Mesendoderm (in vitro differentiated cells): ENCODE data around the gene CAPN12.

ENCODE experiments used
- DNase-seq: peaks from one replicate; pipeline ENCODE4 v3.0.0; 2013
- H2AK5ac ChIP-seq: 2 replicates; pipeline ENCODE4 v1.6.1; 2013; ENCODE audit warnings: low read length, inconsistent platforms
- H2BK120ac ChIP-seq: 2 replicates; pipeline ENCODE4 v1.6.1; 2013; ENCODE audit warnings: low read depth, mild to moderate bottlenecking, low read length, moderate library complexity, mixed read lengths
- H2BK15ac ChIP-seq: replicated peaks from 2 replicates; pipeline ENCODE4 v1.6.1; 2013; ENCODE audit warnings: low read depth, mild to moderate bottlenecking, moderate library complexity
- H2BK5ac ChIP-seq: 2 replicates; pipeline ENCODE4 v1.6.1; 2013; ENCODE audit warnings: low read length, inconsistent platforms
- H3K18ac ChIP-seq: 2 replicates; pipeline ENCODE4 v1.6.1; 2013; ENCODE audit warnings: mild to moderate bottlenecking, low read length, mixed read lengths
- H3K23ac ChIP-seq: one replicate; pipeline ENCODE4 v1.6.1; 2013; ENCODE audit warnings: low read length
- H3K27ac ChIP-seq: 2 replicates; pipeline ENCODE4 v1.5.1; 2013; ENCODE audit warnings: low read depth, mild to moderate bottlenecking, inconsistent platforms, low read length, moderate library complexity
- H3K27me3 ChIP-seq: 2 replicates; pipeline ENCODE4 v1.6.1; 2013; ENCODE audit warnings: low read length, control low read depth, mild to moderate bottlenecking, inconsistent platforms; ENCODE audit not compliant: insufficient read depth, poor library complexity
- H3K36me3 ChIP-seq: 2 replicates; pipeline ENCODE4 v1.6.1; 2013; ENCODE audit warnings: low read length, inconsistent platforms; ENCODE audit not compliant: control insufficient read depth, insufficient read depth
- H3K4ac ChIP-seq: one replicate; pipeline ENCODE4 v1.6.1; 2013; ENCODE audit warnings: low read depth, mild to moderate bottlenecking, low read length, moderate library complexity
- H3K4me1 ChIP-seq: 2 replicates; pipeline ENCODE4 v1.6.1; 2013; ENCODE audit warnings: low read depth, low read length, inconsistent platforms; ENCODE audit not compliant: control insufficient read depth
- H3K4me2 ChIP-seq: 2 replicates; pipeline ENCODE4 v1.6.1; 2013; ENCODE audit warnings: low read length
- H3K4me3 ChIP-seq: 2 replicates; pipeline ENCODE4 v1.5.1; 2013; ENCODE audit warnings: mild to moderate bottlenecking, low read length
- H3K56ac ChIP-seq: one replicate; pipeline ENCODE4 v1.6.1; 2013; ENCODE audit warnings: low read length
- H3K79me1 ChIP-seq: 2 replicates; pipeline ENCODE4 v1.6.1; 2013; ENCODE audit warnings: low read length, inconsistent platforms
- H3K79me2 ChIP-seq: 2 replicates; pipeline ENCODE4 v1.6.1; 2013; ENCODE audit warnings: mild to moderate bottlenecking, low read length; ENCODE audit not compliant: control insufficient read depth, insufficient read depth
- H3K9ac ChIP-seq: 2 replicates; pipeline ENCODE4 v1.6.1; 2013; ENCODE audit warnings: low read length, inconsistent platforms
- H4K5ac ChIP-seq: one replicate; pipeline ENCODE4 v1.6.1; 2013; ENCODE audit warnings: low read length
- H4K8ac ChIP-seq: one replicate; pipeline ENCODE4 v1.6.1; 2013; ENCODE audit warnings: low read depth, mild to moderate bottlenecking, control low read depth, low read length, moderate library complexity
- WGBS: extraction: QIAGEN DNeasy Blood & Tissue Kit; methylation state at CpG from one replicate; pipeline ENCODE4 v1.1.7; 2013; ENCODE audit warnings: low lambda C conversion rate, missing lambda C conversion rate; ENCODE audit not compliant: insufficient coverage; ENCODE audit errors: extremely low coverage; 5-methylcytosine and 5-hydroxymethylcytosine counted together

CAPN12 gene

GRCh38 chr19:38702278-38702677, 42.0 kb downstream of the CAPN12 start:
- Histone ChIP-seq H2BK5ac (no peak overlapping the region), H2BK120ac (no peak overlapping the region), H3K27ac (no peak overlapping the region), H4K8ac (no peak overlapping the region), H3K18ac (no peak overlapping the region), H3K4me3 (no peak overlapping the region), H3K4ac (no peak overlapping the region), H3K4me2 (no peak overlapping the region), H3K79me1 (peaks cover 28% of the 10 kb centered on the region), H3K4me1 (peaks cover 3% of the 10 kb centered on the region), H2AK5ac (no peak overlapping the region), H3K56ac (no peak overlapping the region), H3K36me3 (peaks cover 12% of the 10 kb centered on the region), H3K27me3 (no peaks in the 10 kb centered on the region), H3K9ac (no peak overlapping the region), H2BK15ac (no peak overlapping the region), H3K23ac (no peak overlapping the region), H3K79me2 (peaks cover 25% of the 10 kb centered on the region), H4K5ac (no peak overlapping the region)
- DNase-seq = no peak
- WGBS = no CpG with 5 or more reads among the region's 14 CpGs

GRCh38 chr19:38701455-38702063, 42.7 kb downstream of the CAPN12 start:
- Histone ChIP-seq H3K79me1 (peaks cover 28% of the 10 kb centered on the region), H2BK5ac (no peak overlapping the region), H3K4me3 (no peak overlapping the region), H2BK15ac (no peak overlapping the region), H3K9ac (no peak overlapping the region), H3K27me3 (no peaks in the 10 kb centered on the region), H3K4ac (no peak overlapping the region), H3K27ac (no peak overlapping the region), H2AK5ac (no peak overlapping the region), H4K8ac (no peak overlapping the region), H3K4me1 (peaks cover 3% of the 10 kb centered on the region), H3K56ac (no peak overlapping the region), H3K23ac (no peak overlapping the region), H3K4me2 (no peak overlapping the region), H3K79me2 (peaks cover 32% of the 10 kb centered on the region), H3K36me3 (peaks cover 9% of the 10 kb centered on the region), H2BK120ac (no peak overlapping the region), H3K18ac (no peak overlapping the region), H4K5ac (no peak overlapping the region)
- WGBS = no CpG with 5 or more reads among the region's 11 CpGs
- no peak for DNase-seq

GRCh38 chr19:38700902-38701454, 43.3 kb downstream of the CAPN12 start:
- WGBS = no CpG with 5 or more reads among the region's 18 CpGs
- no peak overlapping the region for H3K56ac ChIP-seq

DNA sequence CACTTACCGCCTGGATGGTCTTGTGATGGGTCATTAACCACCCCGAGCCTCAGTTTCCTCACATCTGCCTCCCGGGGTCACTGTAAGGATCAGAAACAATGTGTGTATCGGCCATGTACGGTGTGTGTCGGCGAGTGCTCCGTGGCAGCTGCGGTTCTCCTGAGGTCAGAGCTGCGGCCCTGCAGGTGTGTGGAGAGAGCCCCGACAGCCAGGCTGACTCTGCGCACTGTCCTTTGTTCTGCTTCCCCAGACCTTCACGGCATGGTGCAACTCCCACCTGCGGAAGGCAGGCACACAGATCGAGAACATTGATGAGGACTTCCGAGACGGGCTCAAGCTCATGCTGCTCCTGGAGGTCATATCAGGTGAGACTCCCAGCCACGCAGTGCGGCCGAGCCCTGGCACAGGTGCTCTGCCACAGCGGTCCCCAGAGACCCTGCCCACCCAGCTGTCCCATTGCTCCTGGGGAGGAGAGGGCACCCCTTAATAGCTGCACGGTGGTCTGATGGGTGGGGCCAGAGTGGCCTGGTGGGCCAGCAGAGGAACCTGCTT, 43.8 kb downstream of the CAPN12 start:
- H2BK15ac ChIP-seq = no peak overlapping the region
- H2BK120ac ChIP-seq = no peak overlapping the region
- DNase-seq = no peak
- H3K4me1 ChIP-seq = peaks cover 3% of the 10 kb centered on the region
- H3K9ac ChIP-seq = no peak overlapping the region
- peaks cover 43% of the 10 kb centered on the region for H3K79me2 ChIP-seq
- H3K56ac ChIP-seq = no peak overlapping the region
- peaks cover 9% of the 10 kb centered on the region for H3K36me3 ChIP-seq
- no peak overlapping the region for H2BK5ac ChIP-seq
- H3K18ac ChIP-seq = no peak overlapping the region
- no peak overlapping the region for H3K4ac ChIP-seq
- no peak overlapping the region for H3K23ac ChIP-seq
- H3K27me3 ChIP-seq = no peaks in the 10 kb centered on the region
- no peak overlapping the region for H3K27ac ChIP-seq
- H3K79me1 ChIP-seq = peaks cover 29% of the 10 kb centered on the region
- no peak overlapping the region for H4K8ac ChIP-seq
- no peak overlapping the region for H2AK5ac ChIP-seq
- H3K4me2 ChIP-seq = no peak overlapping the region
- H4K5ac ChIP-seq = no peak overlapping the region
- no CpG with 5 or more reads among the region's 22 CpGs for WGBS
- H3K4me3 ChIP-seq = no peak overlapping the region

More at GRCh38 chr19:38700902-38701454, 43.3 kb downstream of the CAPN12 start:
- no peak overlapping the region for H3K4me2 ChIP-seq
- no peak overlapping the region for H3K4me3 ChIP-seq
- no peak overlapping the region for H3K4ac ChIP-seq
- H3K27ac ChIP-seq = no peak overlapping the region
- H2BK15ac ChIP-seq = no peak overlapping the region
- H2BK5ac ChIP-seq = no peak overlapping the region
- no peak overlapping the region for H3K23ac ChIP-seq
- no peak overlapping the region for H3K9ac ChIP-seq
- H4K8ac ChIP-seq = no peak overlapping the region
- no peak for DNase-seq
- H4K5ac ChIP-seq = no peak overlapping the region
- peaks cover 3% of the 10 kb centered on the region for H3K4me1 ChIP-seq
- H3K27me3 ChIP-seq = no peaks in the 10 kb centered on the region
- H2BK120ac ChIP-seq = no peak overlapping the region
- H3K36me3 ChIP-seq = peaks cover 9% of the 10 kb centered on the region
- H3K79me1 ChIP-seq = peaks cover 28% of the 10 kb centered on the region
- peaks cover 37% of the 10 kb centered on the region for H3K79me2 ChIP-seq
- no peak overlapping the region for H3K18ac ChIP-seq
- no peak overlapping the region for H2AK5ac ChIP-seq

DNA sequence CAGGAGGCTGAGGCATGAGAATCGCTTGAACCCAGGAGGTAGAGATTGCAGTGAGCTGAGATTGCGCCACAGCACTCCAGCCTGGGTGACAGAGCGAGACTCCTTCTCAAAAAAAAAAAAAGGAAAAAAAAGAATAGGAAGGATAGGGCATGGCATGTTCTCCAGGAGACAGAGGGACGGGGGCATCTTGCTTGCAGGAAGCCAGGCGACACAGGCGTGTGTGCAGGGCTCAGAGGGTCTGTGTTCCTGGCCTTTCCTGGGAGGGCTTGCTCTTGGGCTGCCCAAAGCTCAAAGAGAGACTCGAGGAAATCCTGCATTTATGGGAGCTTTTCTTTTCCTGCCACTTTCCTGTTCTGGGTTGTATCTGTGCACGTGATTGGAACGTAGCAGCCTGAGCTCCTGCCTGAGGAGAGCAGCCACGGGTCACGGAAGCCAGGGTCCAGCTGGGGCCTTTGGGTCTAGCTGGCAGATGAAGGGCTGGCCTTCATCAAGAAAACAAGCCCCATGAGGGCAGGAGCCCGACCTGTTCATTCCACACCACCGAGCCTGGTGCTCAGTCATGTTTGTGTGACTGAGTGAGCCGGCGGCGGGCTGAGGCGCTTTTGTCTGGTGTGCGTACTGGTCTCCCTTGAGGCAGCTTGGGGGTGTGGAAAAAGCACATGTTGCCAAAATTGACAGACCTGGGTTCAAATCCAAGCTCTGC, 44.5 kb downstream of the CAPN12 start:
- no peak overlapping the region for H3K9ac ChIP-seq
- H3K4me2 ChIP-seq = no peak overlapping the region
- H2BK15ac ChIP-seq = no peak overlapping the region
- peaks cover 3% of the 10 kb centered on the region for H3K4me1 ChIP-seq
- no peaks in the 10 kb centered on the region for H3K27me3 ChIP-seq
- H3K4ac ChIP-seq = no peak overlapping the region
- H3K56ac ChIP-seq = no peak overlapping the region
- H3K23ac ChIP-seq = no peak overlapping the region
- peaks cover 4% of the 10 kb centered on the region for H3K36me3 ChIP-seq
- no peak overlapping the region for H2BK5ac ChIP-seq
- no peak overlapping the region for H3K4me3 ChIP-seq
- no peak overlapping the region for H3K27ac ChIP-seq
- no peak overlapping the region for H2AK5ac ChIP-seq
- peaks cover 33% of the 10 kb centered on the region for H3K79me1 ChIP-seq
- H4K5ac ChIP-seq = no peak overlapping the region
- no peak overlapping the region for H4K8ac ChIP-seq
- no peak overlapping the region for H3K18ac ChIP-seq
- DNase-seq = no peak
- WGBS = no CpG with 5 or more reads among the region's 18 CpGs
- H3K79me2 ChIP-seq = peaks cover 49% of the 10 kb centered on the region
- H2BK120ac ChIP-seq = no peak overlapping the region
